GM18526 (cell line): ENCODE data around the gene LMF1.

ENCODE experiments used
- POLR2A ChIP-seq: IDR thresholded peaks from 3 replicates; pipeline ENCODE4 v1.6.1; 2011; ENCODE audit not compliant: insufficient read length; ENCODE audit errors: extremely low read depth

Gene LMF1

DNA sequence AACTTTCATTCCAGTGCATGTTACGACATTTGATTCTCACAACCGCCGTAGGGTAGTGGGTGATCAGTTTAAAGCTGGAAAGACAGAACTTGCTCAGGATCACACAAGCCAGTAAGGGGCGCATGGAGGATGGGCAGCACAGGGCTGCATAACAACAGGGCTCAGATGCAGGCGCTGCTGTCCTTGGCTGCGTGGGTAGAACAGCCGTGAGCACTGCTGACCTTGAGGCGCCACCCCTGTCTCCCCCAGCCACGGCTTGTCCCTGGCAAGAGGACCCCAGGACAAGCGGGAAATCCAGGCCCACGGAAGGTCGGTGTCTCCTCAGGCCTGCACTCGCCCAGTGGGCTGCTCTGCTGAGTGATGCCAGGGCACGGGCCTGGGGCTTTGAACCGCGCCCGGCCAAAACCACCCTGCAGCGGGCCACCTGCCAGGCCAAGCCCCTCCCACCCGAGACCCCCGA lies 84.7 kb downstream of the LMF1 start:
- TF ChIP-seq POLR2A, result no peak

- no peak for TF ChIP-seq POLR2A
These were observed 85.4 kb downstream of the LMF1 start for GRCh38 chr16:885391-885790.

DNA sequence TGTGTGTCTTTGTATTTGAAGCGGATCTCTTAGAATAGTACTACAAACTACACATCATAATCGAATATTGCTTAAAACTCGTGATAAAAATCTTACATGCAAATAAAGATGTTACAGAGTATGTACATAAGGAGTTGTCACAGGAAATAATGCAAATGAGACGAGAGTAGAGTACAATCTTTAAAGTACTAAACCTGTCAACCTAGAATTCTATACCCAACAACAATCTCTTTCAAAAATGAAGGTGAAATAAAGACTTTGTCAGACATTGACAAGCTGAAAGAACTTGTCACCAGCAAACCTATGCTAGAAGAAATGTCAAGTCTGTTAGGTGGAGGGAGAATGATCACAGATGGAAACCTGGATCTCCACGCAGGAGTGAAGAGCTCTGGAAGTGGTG lies 86.6 kb downstream of the LMF1 start:
- no peak for TF ChIP-seq POLR2A

DNA sequence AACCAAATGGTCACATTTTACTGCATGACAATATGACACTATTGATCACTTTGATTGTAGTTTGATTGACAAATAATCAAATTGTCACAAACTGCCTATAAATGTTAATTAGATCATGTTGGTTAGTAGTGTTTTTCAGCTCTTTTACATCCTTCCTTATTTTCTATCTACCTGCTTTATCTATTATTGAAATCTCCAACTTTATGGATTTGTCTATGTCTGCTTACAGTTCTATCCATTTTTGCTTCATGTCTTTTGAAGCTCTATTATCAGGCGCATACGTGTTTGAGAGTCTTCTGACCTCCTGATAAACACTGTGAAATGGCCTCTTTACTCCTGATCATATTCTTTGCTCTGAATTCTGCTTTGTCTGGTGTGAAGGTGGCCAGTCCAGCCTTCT lies 87.0 kb downstream of the LMF1 start:
- TF ChIP-seq POLR2A, result no peak

DNA sequence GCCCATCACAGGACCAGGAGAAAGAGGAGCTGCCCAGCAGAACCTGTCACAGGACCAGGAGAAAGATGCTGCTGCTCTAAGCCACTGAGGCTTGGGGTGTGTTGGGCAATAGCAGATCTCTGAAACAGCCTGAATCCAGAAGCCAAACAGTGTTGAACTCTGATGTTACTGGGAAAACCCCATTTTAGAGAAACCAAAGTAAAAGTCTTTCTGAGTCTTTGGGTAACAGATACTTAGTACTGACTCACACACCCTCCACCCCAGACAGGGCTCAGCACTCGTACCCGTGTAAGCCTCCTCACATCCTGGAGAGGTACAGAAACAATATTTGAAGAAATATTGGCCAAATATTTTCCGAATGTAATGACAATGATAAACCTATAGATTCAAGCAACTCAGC lies 87.4 kb downstream of the LMF1 start:
- TF ChIP-seq POLR2A, result no peak

- TF ChIP-seq POLR2A, result no peak
These were observed 88.5 kb downstream of the LMF1 start for GRCh38 chr16:882256-882655.

GRCh38 chr16:881219-882097 lies 89.3 kb downstream of the LMF1 start:
- no peak for TF ChIP-seq POLR2A

- TF ChIP-seq POLR2A, result no peak
These were observed 90.2 kb downstream of the LMF1 start for GRCh38 chr16:880471-881171.

- no peak for TF ChIP-seq POLR2A
These were observed 90.8 kb downstream of the LMF1 start for GRCh38 chr16:879986-880385.

GRCh38 chr16:879461-879861 lies 91.3 kb downstream of the LMF1 start:
- TF ChIP-seq POLR2A, result no peak

DNA sequence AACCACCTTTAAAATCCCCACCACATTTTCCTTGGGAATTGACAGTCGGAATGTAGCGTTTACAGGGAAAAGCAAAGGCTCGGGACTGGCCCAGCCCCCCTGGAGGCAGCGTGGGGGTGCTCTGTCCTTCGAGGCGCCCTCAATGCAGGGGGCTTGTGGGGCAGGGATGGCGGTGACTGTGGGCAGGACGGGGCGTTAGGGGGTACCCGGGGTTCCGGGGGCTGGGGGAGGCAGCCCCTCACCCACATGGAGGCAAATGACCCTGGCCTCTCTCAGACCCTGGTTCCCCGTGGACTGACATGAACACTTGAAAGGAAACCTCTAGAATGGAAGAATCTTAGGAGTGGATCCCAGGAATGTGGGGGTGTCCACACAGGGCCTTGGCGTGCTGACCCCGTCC lies 91.9 kb downstream of the LMF1 start:
- no peak for TF ChIP-seq POLR2A

- no peak for TF ChIP-seq POLR2A
These were observed 92.6 kb downstream of the LMF1 start for GRCh38 chr16:878072-878784.

DNA sequence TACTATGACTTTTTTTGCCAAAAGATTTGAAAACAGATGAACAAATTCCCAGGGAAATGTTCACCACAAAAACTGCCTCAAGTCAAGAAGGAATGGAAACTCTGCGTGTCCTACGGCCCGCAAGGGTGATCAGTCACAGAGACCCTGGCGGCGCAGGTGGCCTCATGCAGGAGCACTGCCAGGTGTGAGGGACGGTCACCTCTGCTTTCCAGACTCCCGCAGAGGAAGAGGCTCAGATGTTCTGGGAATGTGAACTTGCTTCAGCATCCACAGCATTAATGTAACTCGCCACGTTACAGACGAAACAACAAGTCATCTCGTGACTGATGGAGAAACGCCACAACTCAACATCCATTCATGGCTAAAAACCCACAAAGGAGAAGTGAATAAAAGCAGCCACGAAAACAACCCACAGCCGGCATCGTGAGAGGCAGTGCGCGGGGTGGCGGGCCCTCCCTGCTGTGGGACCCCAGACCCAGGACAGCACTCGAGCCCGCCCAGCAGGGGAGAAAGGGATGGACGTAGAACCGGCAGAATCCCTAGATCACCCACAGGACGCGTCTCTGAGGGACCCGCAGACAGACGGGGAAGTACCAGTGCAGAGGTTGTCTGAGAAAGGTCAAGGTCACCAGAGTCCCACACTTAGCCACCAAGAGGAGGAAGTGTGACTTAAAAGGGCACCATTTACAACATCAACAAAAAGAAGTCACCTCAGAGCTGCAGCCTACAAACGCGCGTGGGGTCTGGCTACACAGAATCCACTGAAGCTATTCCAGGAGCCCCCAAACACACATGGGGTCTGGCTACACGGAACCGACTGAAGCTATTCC lies 93.3 kb downstream of the LMF1 start:
- TF ChIP-seq POLR2A, result no peak

DNA sequence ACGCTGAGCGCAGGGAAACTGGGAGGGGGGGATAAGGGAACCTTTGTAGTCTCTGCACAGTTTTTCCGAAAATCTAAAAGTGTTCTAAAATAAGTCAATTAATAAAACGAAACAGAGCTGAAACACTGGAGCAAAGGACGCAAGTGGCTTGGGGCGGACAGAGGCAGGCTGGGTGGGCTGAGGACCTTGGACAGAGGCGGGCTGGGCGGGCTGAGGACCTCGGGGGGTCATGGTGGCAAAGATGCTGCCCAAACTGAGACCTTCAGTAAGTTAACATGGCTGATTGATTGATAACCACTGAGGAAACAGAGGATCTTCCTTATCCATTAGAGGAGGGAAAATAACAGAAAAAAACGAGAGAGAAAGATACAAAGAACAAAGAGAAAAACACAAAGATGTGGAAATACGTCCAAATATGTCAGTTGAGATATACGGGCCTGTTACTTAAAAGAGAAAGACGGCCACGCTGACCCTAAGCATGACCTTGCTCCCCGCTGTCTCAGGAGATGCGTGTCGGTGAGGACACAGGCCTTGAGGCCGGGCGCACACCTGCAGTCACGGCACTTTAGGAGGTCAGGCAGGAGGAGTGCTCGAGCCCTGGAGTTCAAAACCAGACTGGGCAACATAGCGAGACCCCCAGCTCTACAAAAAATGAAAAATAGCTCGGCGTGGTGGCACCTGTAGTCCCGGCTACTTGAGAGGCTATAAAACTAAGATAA lies 94.1 kb downstream of the LMF1 start:
- no peak for TF ChIP-seq POLR2A

- TF ChIP-seq POLR2A, result no peak
These were observed 94.8 kb downstream of the LMF1 start for GRCh38 chr16:876041-876335.
